ENCODE measurements around the gene PLA2G2C.
"Not testable (repeated sequence)": the region's sequence is repeated elsewhere in the genome, so short reads cannot be mapped to it uniquely, and the experiment has no call there.

PLA2G2C gene

DNA sequence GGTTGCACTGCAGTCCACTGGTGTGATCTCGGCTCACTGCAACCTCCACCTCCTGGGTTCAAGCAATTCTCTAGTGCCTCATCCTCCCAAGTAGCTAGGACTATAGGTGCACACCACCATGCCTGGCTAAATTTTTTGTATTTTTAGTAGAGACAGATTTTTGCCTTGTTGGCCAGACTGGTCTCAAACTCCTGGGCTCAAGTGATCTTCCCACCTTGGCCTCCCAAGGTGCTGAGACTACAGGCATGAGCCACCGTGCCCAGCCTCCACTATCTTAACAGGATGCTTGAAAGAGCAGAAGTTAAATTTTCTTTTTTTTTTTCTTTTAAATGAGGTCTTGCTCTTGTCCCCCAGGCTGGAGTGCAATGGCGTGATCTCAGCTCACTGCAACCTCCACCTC, 55.8 kb downstream of the PLA2G2C start:
- not testable (repeated sequence) for DNase-seq (ENCODE audit: low spot score)

DNA sequence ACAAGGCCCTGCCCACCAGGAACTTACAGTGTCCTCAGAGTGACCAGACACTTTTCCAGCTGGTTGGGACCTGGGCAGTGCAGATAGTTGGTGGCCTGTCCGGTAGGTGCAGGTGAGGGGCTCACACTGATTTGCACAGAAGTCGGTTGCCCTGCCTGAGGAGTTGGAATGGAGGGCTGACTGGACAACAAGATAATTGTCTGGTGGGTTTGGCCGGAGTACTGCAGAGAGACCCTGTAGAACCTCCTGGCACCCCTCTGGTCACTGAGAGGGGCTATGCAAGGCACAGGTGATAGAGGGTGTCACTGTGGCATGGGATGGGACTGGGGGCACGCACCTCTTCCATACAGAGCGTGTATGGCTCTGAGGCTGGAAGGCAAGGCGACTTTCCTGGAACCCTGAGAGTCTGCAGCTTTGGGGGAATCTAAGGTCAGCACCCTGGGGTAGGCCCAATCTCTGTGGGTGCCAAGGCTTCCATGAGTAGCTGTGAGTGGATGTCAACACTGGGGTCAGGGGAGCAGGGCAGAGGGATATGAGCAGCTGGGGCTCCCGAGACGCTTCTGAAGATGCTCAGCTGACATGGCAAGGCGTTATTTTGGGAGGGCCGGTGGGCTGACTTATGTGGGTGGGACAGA, 59.4 kb downstream of the PLA2G2C start:
- DNase-seq (ENCODE audit: low spot score), result no peak

DNA sequence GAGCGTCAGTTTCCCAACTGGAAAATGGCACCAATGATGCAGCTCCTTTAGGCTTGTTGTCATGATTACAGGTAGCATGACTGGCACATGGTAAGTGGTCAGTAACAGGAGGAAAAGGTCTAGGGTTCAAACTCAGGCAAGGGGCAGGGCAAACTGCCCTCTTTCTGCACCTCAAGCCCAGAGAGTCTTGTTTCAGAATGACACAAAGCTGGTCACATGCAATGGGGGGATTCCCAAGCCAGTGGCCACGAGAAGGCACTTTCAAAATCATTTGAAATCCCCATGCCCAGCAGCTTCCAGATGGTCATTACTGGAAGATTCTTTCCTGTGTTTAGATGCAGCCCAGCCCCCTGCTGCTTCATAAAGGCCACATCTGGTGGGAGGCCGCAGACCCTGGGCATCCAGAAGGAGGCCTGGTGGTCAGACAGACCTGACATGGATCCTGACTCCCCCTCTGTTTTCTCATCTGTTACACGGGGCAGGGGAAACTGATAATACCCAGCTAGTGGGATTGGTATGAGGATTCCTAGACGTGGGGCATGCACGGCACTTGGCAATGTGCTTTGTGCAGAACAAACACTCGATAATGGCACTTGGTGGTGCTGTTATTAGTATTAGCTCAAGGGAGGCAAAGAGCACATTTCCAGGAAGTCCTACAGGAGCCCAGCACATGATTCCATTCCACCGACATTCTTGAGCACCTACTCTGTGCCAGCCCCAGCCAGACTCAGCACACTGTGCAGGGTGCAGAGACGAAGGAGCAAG, 60.1 kb downstream of the PLA2G2C start:
- no peak for DNase-seq (ENCODE audit: low spot score)

DNA sequence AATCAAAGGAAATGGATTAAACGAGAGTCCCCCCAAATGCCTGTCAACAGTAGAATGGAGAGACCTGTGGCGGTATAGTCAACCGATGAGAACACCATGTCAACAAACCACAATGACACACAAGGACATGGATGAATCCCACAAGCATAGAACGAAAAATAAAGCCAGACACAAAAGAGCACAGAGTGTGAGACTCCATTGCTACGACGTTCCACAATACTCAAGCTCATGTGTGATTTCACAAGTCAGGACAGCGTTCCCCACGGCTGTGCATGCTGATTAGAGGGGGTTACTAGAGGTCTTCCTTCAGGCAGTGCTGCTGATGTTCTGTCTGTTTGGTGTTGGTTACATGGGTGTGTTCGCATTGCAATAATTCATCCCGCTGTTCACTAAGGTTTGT, 61.2 kb downstream of the PLA2G2C start:
- no peak for DNase-seq (ENCODE audit: low spot score)

DNA sequence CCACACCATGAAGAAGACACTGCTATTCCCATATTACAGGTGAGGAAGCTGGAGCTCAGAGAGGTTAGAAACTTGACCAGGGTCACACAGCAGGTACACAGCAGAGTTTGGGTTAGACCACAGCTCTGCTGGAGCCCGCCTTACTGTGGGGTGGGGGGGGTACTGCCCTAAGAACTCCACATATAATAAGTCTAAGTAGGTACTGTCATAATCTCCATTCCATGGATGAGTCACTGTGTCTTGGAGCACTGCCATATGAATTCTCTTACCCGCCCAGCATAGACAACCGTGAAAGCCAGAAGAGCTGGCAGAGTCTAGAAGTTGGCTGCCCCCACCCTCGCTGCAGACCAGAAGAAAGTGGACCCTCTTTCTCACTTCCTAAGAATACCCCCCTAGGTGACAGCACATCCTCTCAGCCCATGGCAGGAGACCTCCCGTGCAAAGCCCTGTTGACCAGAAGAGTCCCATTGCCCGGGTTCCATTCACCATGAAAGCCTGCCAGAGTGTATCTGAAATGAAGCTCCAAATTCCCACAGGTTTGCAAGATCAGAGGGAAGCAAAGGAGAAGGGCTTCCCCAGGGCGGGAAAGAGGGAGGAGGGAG, 61.8 kb downstream of the PLA2G2C start:
- DNase-seq (ENCODE audit: low spot score), result no peak

DNA sequence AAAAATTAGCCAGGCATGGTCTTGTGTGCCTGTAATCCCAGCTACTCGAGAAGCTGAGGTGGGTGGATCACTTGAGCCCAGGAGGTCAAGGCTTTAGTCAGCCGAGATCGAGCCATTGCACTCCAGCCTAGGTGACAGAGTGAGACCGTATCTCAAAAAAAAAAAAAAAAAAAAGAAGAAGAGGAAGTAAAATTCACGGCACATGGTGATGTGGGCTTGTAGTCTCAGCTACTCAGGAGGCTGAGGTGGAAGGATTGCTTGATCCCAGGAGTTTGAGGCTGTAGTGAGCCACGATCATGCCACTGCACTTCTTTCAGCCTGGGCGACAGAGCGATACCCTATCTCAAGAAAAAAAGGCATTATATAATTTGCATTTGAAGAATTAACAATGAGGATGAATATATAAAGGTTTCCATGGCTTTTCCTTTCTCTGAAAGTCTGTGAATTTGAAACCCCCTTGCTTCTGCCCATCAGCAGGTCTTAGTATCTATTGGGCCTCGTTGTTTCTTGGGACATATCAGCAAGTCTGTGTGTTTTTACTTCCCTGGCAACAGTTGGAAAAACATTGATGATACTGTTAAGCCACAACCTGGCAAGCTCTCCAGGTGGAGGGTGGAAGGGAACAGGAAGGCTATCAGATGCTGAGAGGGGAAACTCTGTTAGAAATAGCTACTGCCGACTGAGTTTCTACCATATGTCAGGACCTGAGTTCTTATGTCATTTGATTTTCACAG, 62.4 kb downstream of the PLA2G2C start:
- no peak for DNase-seq (ENCODE audit: low spot score)

DNA sequence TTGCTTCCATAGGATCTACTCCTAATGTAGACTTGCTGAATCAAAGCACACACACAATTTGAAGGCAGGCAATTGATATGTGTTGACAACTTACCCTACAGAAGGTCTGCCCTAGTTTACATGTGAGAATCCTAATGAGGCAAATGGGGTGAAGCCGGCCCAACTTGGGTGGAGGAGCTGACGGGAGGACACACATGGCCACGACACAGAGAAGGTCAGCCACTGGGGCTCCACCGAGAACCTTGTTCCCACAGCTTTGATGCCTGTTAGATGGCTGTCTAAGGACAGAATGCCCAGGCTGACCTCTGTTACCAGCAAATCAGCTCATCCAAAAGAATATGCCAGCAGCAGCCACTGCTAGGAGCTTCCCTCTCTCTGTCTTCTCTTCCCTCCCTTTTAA, 65.5 kb downstream of the PLA2G2C start:
- no peak for DNase-seq (ENCODE audit: low spot score)

DNA sequence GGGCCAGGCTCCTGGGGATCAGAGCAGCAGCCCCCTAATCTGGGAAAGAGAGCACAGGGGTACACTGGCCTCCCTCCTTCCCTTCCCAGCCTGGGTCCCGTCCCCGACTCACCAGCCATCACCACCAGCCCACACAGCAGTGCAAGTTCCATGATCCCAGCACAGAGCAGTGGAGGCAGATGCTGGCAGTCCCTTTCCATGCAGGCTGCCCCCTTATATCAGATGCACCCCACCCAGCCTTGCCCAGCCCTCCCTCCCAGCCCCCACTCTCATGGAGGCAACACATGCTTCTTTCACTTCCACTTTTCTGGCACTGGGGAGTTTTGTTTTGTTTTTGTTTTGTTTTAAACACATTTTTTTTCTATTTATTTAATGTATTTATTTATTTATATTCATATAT, 67.0 kb downstream of the PLA2G2C start, which contains the start of gene PLA2G2D:
TSS of gene PLA2G2D (minus strand) at position 190 of the 400 bp plus-strand sequence. CDS start at position 152, 38 bp downstream.
- no peak for DNase-seq (ENCODE audit: low spot score)

DNA sequence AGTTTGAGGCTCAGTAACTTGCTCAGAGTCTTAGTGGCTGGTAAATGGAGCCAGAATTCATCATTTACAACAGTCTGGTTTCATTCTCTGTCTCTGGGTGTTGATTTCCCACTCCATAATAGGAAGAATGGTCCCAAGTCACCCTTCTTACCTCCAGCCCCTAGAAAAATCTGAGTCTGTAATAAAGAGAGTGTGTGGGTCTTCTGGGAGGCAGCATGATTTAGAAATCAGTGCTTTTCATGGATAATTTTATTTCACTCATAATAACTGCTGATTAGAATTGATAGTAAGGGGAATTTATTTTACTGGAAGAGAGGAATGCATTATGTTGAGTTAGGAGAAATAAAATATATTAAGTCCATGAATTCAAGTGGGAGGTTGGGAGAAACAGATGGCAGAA, 69.1 kb downstream of the PLA2G2C start:
- DNase-seq (ENCODE audit: low spot score), result no peak

DNA sequence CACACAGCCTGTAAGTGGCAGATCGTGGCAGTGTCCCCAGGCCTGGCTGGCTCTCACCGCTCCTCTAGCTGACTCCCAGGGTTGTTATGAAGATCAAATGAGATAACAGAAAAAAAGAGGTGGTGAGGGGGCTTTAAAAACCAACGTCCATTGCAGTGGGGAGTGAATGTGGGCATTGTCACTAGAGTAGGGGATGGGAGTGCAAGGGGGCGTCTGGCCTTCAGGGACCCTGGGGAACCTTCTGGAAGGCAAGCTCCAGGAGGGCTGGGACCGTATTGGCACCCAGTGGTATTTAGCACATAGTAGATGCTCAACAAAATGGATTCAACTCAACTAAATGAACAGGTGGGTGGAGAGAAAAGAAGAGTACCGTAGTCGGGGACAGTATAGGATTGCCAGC, 70.4 kb downstream of the PLA2G2C start:
- no peak for DNase-seq (ENCODE audit: low spot score)

DNA sequence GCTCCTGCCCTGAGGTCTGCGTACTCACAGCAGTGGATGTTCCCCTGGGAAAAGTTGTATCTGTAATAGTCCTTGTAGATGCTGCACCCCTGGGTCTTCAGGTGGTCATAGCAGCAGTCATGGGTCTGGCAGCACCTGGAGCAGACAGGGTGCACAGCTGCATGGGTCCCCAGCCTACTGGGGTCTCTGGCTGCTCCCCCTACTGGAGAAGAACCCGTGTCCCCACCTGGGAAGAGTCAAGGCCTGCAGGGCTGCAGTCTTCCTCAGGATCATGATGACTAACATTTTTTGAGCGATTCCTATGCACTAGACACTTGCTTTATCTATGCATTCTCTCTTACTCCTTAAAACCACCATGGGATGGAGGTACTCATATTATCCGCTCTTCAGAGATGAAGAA, 70.8 kb downstream of the PLA2G2C start:
- no peak for DNase-seq (ENCODE audit: low spot score)

DNA sequence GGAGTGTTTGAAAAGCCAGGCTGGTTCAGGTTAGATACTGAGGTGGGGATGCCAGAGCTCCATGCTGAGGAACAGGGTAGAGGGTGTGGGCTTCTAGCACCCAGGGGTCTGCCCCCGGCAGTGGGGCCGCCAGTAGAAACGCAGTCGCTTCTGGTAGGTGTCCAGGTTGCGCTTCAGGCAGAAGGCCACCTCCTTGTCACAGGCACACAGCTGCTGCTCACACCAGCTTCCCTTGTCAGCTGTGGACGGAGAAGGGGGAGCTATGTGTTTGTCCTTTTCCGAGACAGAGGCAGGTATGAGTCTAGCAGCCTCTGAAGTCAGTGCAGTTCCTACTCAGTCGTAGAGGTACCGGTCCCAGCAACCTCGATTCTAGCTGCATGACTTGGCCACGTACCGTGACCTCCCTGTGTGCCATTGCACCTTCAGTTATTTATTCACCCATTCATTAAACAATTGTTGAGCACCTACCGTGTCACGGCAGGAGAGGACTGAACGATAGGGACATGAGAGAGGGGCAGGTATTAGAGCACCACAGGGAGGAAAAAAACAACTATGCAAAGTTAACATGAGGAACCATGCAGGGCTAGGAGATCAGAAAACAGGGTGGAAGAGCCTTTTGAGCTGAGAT, 72.2 kb downstream of the PLA2G2C start:
- no peak for DNase-seq (ENCODE audit: low spot score)
